SK-N-SH treated with all-trans-retinoic acid at 6 μM for 48 hours (cell line): ENCODE measurements around the gene BEST3.

ENCODE experiments used
- ATAC-seq: fragments of 200-7000 bp; cut with Tn5 transposase; 3 replicates; pipeline ENCODE4 v1.9.1; 2020; ENCODE audit warnings: mild to moderate bottlenecking, moderate library complexity
- ARNTL ChIP-seq: fragments of 450-650 bp; formaldehyde crosslinking; IDR thresholded peaks from 2 replicates; pipeline ENCODE4 v1.5.0; 2020; ENCODE audit warnings: low read depth, mild to moderate bottlenecking, moderate library complexity, borderline replicate concordance
- BACH2 ChIP-seq: fragments of 250-450 bp; sonication (Bioruptor Pico); IDR thresholded peaks from 2 replicates; pipeline ENCODE4 v1.9.0; 2021; ENCODE audit warnings: mild to moderate bottlenecking, borderline replicate concordance
- CSDC2 ChIP-seq: fragments of 250-450 bp; sonication (Bioruptor Pico); IDR thresholded peaks from 2 replicates; pipeline ENCODE4 v1.5.0; 2020; ENCODE audit warnings: mild to moderate bottlenecking, moderate library complexity
- ESRRG ChIP-seq: fragments of 250-450 bp; sonication (Bioruptor Pico); IDR thresholded peaks from 2 replicates; pipeline ENCODE4 v1.6.1; 2021; ENCODE audit warnings: mild to moderate bottlenecking
- GLIS3 ChIP-seq: fragments of 250-450 bp; sonication (Bioruptor Pico); IDR thresholded peaks from 2 replicates; pipeline ENCODE4 v1.5.0; 2020; ENCODE audit warnings: mild to moderate bottlenecking, moderate library complexity
- ISL1 ChIP-seq: fragments of 250-450 bp; sonication (Bioruptor Pico); IDR thresholded peaks from 2 replicates; pipeline ENCODE4 v2.1.2; 2022; ENCODE audit warnings: mild to moderate bottlenecking, moderate library complexity
- PPARA ChIP-seq: fragments of 250-450 bp; sonication (Bioruptor Pico); IDR thresholded peaks from 2 replicates; pipeline ENCODE4 v1.5.0; 2020; ENCODE audit warnings: mild to moderate bottlenecking, borderline replicate concordance
- RARB ChIP-seq: fragments of 250-450 bp; sonication (Bioruptor Pico); IDR thresholded peaks from 2 replicates; pipeline ENCODE4 v1.8.0; 2021; ENCODE audit warnings: mild to moderate bottlenecking, moderate library complexity
- SNAI2 ChIP-seq: fragments of 250-450 bp; sonication (Bioruptor Pico); IDR thresholded peaks from 2 replicates; pipeline ENCODE4 v1.5.0; 2020; ENCODE audit warnings: mild to moderate bottlenecking, moderate library complexity
- TCF4 ChIP-seq: fragments of 250-450 bp; sonication (Bioruptor Pico); IDR thresholded peaks from 2 replicates; pipeline ENCODE4 v1.8.0; 2021; ENCODE audit warnings: mild to moderate bottlenecking, moderate library complexity, borderline replicate concordance
- TOX ChIP-seq: fragments of 250-450 bp; sonication (Bioruptor Pico); IDR thresholded peaks from 2 replicates; pipeline ENCODE4 v1.8.0; 2021; ENCODE audit warnings: mild to moderate bottlenecking, moderate library complexity, borderline replicate concordance
- ZC3H10 ChIP-seq: fragments of 250-450 bp; sonication (Bioruptor Pico); IDR thresholded peaks from 2 replicates; pipeline ENCODE4 v1.5.1; 2021; ENCODE audit warnings: mild to moderate bottlenecking, moderate library complexity
- ZFP3 ChIP-seq: fragments of 250-450 bp; sonication (Bioruptor Pico); IDR thresholded peaks from 2 replicates; pipeline ENCODE4 v1.5.0; 2020; ENCODE audit warnings: mild to moderate bottlenecking, moderate library complexity
- ZFP30 ChIP-seq: fragments of 450-650 bp; formaldehyde crosslinking; IDR thresholded peaks from 2 replicates; pipeline ENCODE4 v1.5.0; 2022; ENCODE audit warnings: mild to moderate bottlenecking, moderate library complexity
- ZNF565 ChIP-seq: fragments of 450-650 bp; formaldehyde crosslinking; conservative IDR thresholded peaks from 2 replicates; pipeline ENCODE4 v1.5.0; 2020; ENCODE audit warnings: low read depth, mild to moderate bottlenecking, moderate library complexity
- ZNF70 ChIP-seq: fragments of 450-650 bp; formaldehyde crosslinking; IDR thresholded peaks from 2 replicates; pipeline ENCODE4 v1.5.0; 2020; ENCODE audit warnings: mild to moderate bottlenecking, moderate library complexity
- ZNF8 ChIP-seq: fragments of 450-650 bp; formaldehyde crosslinking; IDR thresholded peaks from 2 replicates; pipeline ENCODE4 v1.5.0; 2020; ENCODE audit warnings: mild to moderate bottlenecking, moderate library complexity
- TF ChIP-seq, protein P1 (sequence below): fragments of 250-450 bp; sonication (Bioruptor Pico); IDR thresholded peaks from 2 replicates; pipeline ENCODE4 v1.8.0; 2021; ENCODE audit warnings: low read depth, mild to moderate bottlenecking, moderate library complexity, borderline replicate concordance
- TF ChIP-seq, protein P2 (sequence below): fragments of 250-450 bp; sonication (Bioruptor Pico); IDR thresholded peaks from 2 replicates; pipeline ENCODE4 v1.5.0; 2020; ENCODE audit warnings: mild to moderate bottlenecking, moderate library complexity
- TF ChIP-seq, protein P3 (sequence below): fragments of 250-450 bp; sonication (Bioruptor Pico); IDR thresholded peaks from 2 replicates; pipeline ENCODE4 v1.5.1; 2020; ENCODE audit warnings: low read depth, mild to moderate bottlenecking, moderate library complexity
- TF ChIP-seq, protein P4 (sequence below): fragments of 250-450 bp; sonication (Bioruptor Pico); IDR thresholded peaks from 2 replicates; pipeline ENCODE4 v1.8.0; 2020; ENCODE audit warnings: mild to moderate bottlenecking, moderate library complexity, borderline replicate concordance
- TF ChIP-seq, protein P5 (sequence below): fragments of 250-450 bp; sonication (Bioruptor Pico); IDR thresholded peaks from 2 replicates; pipeline ENCODE4 v1.5.1; 2021; ENCODE audit warnings: mild to moderate bottlenecking, moderate library complexity

BEST3 gene

DNA sequence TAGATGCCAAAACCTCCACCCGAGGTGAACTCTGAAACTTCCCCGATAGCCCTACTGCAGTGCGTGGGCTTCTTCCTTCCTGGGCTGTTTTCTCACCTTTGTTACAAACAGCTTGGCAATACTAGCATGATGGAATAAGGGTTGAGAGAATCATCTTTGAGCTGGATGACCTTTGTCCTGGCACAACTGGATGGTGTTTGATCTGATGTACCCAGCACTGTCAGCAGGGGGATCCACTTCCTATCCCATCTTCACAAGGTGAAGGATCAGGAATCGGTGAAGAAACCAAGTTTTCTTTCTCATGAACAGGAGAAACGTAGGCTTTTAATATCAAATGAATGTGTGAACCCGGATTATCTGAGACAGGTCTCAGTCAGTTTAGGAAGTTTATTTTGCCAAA lies 68.9 kb downstream of the BEST3 start:
- TF ChIP-seq CSDC2, result no peak
- TF ChIP-seq, protein P1, sequence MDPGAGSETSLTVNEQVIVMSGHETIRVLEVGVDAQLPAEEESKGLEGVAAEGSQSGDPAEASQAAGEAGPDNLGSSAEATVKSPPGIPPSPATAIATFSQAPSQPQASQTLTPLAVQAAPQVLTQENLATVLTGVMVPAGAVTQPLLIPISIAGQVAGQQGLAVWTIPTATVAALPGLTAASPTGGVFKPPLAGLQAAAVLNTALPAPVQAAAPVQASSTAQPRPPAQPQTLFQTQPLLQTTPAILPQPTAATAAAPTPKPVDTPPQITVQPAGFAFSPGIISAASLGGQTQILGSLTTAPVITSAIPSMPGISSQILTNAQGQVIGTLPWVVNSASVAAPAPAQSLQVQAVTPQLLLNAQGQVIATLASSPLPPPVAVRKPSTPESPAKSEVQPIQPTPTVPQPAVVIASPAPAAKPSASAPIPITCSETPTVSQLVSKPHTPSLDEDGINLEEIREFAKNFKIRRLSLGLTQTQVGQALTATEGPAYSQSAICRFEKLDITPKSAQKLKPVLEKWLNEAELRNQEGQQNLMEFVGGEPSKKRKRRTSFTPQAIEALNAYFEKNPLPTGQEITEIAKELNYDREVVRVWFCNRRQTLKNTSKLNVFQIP (CRISPR knock-in tag), result no peak
- no peak for TF ChIP-seq ISL1 (CRISPR knock-in tag)
- no peak for TF ChIP-seq ZNF8 (CRISPR knock-in tag)
- no peak for TF ChIP-seq BACH2
- no peak for TF ChIP-seq ZNF565 (CRISPR knock-in tag)
- TF ChIP-seq, protein P2, sequence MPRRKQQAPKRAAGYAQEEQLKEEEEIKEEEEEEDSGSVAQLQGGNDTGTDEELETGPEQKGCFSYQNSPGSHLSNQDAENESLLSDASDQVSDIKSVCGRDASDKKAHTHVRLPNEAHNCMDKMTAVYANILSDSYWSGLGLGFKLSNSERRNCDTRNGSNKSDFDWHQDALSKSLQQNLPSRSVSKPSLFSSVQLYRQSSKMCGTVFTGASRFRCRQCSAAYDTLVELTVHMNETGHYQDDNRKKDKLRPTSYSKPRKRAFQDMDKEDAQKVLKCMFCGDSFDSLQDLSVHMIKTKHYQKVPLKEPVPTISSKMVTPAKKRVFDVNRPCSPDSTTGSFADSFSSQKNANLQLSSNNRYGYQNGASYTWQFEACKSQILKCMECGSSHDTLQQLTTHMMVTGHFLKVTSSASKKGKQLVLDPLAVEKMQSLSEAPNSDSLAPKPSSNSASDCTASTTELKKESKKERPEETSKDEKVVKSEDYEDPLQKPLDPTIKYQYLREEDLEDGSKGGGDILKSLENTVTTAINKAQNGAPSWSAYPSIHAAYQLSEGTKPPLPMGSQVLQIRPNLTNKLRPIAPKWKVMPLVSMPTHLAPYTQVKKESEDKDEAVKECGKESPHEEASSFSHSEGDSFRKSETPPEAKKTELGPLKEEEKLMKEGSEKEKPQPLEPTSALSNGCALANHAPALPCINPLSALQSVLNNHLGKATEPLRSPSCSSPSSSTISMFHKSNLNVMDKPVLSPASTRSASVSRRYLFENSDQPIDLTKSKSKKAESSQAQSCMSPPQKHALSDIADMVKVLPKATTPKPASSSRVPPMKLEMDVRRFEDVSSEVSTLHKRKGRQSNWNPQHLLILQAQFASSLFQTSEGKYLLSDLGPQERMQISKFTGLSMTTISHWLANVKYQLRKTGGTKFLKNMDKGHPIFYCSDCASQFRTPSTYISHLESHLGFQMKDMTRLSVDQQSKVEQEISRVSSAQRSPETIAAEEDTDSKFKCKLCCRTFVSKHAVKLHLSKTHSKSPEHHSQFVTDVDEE (CRISPR knock-in tag), result no peak
- no peak for TF ChIP-seq TOX (CRISPR knock-in tag)
- TF ChIP-seq GLIS3 (CRISPR knock-in tag), result no peak
- TF ChIP-seq, protein P3, sequence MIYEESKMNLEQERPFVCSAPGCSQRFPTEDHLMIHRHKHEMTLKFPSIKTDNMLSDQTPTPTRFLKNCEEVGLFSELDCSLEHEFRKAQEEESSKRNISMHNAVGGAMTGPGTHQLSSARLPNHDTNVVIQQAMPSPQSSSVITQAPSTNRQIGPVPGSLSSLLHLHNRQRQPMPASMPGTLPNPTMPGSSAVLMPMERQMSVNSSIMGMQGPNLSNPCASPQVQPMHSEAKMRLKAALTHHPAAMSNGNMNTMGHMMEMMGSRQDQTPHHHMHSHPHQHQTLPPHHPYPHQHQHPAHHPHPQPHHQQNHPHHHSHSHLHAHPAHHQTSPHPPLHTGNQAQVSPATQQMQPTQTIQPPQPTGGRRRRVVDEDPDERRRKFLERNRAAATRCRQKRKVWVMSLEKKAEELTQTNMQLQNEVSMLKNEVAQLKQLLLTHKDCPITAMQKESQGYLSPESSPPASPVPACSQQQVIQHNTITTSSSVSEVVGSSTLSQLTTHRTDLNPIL (CRISPR knock-in tag), result no peak
- no peak for TF ChIP-seq ZC3H10 (CRISPR knock-in tag)
- TF ChIP-seq RARB, result no peak
- TF ChIP-seq ARNTL (CRISPR knock-in tag), result no peak
- TF ChIP-seq, protein P4, sequence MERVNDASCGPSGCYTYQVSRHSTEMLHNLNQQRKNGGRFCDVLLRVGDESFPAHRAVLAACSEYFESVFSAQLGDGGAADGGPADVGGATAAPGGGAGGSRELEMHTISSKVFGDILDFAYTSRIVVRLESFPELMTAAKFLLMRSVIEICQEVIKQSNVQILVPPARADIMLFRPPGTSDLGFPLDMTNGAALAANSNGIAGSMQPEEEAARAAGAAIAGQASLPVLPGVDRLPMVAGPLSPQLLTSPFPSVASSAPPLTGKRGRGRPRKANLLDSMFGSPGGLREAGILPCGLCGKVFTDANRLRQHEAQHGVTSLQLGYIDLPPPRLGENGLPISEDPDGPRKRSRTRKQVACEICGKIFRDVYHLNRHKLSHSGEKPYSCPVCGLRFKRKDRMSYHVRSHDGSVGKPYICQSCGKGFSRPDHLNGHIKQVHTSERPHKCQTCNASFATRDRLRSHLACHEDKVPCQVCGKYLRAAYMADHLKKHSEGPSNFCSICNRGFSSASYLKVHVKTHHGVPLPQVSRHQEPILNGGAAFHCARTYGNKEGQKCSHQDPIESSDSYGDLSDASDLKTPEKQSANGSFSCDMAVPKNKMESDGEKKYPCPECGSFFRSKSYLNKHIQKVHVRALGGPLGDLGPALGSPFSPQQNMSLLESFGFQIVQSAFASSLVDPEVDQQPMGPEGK, result no peak
- TF ChIP-seq ESRRG (CRISPR knock-in tag), result no peak
- no peak for TF ChIP-seq PPARA (CRISPR knock-in tag)
- no peak for TF ChIP-seq ZFP30 (CRISPR knock-in tag)
- peak; percentile 50; the same call in 1 of the 3 replicates for ATAC-seq

DNA sequence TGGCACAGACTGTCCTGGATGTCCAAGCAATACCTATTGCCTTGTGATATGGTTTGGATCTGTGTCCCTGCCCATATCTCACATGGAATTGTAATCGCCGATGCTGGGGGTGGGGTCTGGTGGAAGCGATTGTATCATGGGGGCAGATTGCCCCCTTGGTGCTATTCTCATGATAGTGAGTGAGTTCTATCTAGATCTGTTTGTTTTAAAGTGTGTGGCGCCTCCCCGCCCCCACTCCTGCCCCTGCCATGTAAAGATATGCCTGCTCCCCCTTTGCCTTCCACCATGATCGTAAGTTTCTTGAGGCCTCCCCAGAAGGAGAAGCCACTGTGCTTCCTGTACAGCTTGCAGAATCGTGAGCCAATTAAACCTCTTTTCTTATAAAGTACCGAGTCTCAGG lies 71.6 kb downstream of the BEST3 start:
- ATAC-seq, result no peak
- no peak for TF ChIP-seq TCF4
- no peak for TF ChIP-seq PPARA (CRISPR knock-in tag)
- TF ChIP-seq, protein P5, sequence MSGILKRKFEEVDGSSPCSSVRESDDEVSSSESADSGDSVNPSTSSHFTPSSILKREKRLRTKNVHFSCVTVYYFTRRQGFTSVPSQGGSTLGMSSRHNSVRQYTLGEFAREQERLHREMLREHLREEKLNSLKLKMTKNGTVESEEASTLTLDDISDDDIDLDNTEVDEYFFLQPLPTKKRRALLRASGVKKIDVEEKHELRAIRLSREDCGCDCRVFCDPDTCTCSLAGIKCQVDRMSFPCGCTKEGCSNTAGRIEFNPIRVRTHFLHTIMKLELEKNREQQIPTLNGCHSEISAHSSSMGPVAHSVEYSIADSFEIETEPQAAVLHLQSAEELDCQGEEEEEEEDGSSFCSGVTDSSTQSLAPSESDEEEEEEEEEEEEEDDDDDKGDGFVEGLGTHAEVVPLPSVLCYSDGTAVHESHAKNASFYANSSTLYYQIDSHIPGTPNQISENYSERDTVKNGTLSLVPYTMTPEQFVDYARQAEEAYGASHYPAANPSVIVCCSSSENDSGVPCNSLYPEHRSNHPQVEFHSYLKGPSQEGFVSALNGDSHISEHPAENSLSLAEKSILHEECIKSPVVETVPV, result no peak
- no peak for TF ChIP-seq ISL1 (CRISPR knock-in tag)
- no peak for TF ChIP-seq ARNTL (CRISPR knock-in tag)
- TF ChIP-seq ZFP3, result no peak
- TF ChIP-seq ZNF70 (CRISPR knock-in tag), result no peak
- no peak for TF ChIP-seq ESRRG (CRISPR knock-in tag)
- TF ChIP-seq, protein P3 (CRISPR knock-in tag), result no peak
- TF ChIP-seq TOX (CRISPR knock-in tag), result no peak
- no peak for TF ChIP-seq SNAI2 (CRISPR knock-in tag)
- no peak for TF ChIP-seq CSDC2
